Frontal cortex (tissue), 4 donors: ENCODE measurements around the gene GCK. TPM values are rescaled to one million over a fixed set of nuclear protein-coding genes. Genes with fewer than 3 reads are reported as not detected.

ENCODE experiments used
- DNase-seq, 2 donors: peaks; one replicate each; pipeline ENCODE4 v3.0.0; 2012; ENCODE audit warnings: low spot score in 2 of 2
- FAIRE-seq: peaks from 2 replicates; lab custom pipeline; 2012; peaks lifted over from hg19 to GRCh38; lab: Jason Lieb, UNC
- total RNA-seq: library from RNA; depleted of rRNA; stranded (reverse); fragments of >200 nt; gene quantifications from one replicate; pipeline ENCODE4 v1.2.3, GENCODE V29; 2014
- donor health status: control.
- donor health status: control.
- donor health status: control.

GCK gene
- 6.5 TPM for total RNA-seq

DNA sequence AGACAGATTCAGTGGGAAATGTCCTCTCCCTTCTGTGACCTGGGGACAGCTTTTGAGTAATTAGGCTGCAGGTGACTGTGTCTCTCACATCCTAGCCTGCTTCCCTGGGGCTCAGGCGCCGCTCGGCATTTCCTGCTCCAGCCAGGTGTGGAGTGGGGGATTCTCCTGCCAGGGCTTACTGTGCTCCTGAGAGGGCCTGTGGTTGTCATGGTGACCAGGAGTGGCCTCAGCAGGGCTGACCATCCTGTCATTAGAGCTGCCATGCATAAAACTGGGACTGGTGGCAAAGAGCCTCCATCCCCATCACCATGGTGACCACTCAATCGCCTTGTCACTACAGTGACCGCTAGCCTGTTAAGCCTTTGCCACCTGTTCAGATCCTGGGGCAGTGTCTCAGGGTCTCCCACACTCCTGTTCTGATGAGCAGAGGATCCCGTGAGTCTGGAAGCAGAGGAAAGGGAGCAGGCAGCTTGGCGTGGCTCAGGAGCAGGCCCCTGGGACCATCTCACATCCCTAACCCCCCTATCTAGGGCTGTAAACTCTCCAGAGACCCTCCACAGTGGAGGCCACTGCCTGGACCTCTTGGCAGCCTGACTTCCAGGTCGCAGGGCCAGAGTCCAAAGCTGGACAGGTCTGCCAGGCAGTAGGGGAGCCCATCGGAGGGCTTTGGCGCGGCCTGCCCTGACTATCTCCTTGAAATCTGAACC is at the start of gene GCK:
TSS of gene GCK (minus strand) at position 154 of the 707 bp plus-strand sequence. CDS start 486 bp downstream, outside the sequence.
- FAIRE-seq (no peak), DNase-seq (no peak)

DNA sequence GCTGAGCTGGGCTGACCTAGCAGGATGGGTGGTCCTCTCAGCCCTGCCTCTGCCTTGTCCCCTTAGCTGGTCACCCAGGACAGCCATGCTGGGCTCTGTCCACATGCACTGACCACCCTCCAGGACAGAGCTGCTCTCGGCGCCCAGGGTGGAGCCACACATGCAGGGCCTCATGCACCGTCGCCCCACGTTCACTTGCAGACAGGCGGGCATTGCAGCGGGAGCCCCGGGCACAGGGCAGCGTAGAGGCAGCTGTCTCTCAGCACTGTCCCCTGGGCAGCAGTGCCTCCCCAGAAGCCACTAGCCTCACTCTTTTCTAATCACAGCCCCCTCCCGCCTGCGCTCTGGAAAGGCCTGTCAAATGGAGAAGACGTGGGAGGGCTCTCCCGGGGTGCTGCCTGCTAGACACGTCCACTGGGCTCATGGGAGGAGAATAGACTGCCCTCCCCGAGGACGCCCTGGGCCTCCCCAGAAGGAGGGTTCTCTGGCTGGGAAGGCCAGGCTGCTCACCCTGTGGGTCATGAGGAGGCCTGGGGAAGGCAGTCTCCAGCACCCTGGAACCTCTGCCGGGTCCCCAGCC is 49.0 kb upstream of the GCK start:
- FAIRE-seq (no peak), DNase-seq (no peak)

DNA sequence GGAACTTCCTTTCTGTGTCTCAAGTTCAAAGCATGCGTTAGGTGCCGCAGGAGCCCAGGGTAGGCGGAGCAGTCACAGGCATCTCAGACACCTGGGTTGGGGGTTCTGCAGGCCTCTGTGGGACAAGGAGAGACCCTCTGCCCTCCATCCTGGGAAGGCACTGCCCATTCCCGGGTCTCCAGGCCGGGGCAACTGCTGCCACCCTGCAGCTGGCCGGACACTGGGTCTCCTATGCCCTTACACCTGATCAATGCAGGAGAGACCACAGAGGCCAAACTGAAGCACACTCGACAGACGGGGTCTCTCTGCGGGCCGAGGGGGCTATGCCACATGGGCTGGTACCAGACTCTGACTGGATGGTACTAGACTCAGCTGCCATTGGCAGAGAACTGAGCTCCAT is 48.5 kb upstream of the GCK start:
- no peak for FAIRE-seq

DNA sequence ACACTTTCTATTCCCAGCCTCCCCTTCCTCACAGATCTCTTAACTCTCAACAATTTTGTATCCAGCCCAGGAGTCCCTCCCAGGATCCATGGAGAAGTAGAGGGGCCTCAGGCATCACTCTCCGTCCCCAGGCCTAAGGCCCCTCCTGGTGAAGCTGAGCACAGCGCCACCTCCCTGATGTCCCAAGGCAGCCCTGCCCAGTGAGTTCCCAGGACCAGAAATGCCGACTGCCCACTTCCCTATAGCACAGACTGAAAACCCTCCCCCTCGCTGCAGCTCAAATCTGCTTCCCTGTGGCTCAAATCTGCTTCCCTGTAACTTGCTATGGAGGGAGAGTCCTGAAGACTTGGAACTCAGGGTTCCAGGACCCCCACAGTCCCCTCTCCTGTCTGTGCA is 47.1 kb upstream of the GCK start:
- DNase-seq: no peak
- no peak for FAIRE-seq

More for the DNA sequence above, 48.5 kb upstream of the GCK start:
- no peak for DNase-seq

DNA sequence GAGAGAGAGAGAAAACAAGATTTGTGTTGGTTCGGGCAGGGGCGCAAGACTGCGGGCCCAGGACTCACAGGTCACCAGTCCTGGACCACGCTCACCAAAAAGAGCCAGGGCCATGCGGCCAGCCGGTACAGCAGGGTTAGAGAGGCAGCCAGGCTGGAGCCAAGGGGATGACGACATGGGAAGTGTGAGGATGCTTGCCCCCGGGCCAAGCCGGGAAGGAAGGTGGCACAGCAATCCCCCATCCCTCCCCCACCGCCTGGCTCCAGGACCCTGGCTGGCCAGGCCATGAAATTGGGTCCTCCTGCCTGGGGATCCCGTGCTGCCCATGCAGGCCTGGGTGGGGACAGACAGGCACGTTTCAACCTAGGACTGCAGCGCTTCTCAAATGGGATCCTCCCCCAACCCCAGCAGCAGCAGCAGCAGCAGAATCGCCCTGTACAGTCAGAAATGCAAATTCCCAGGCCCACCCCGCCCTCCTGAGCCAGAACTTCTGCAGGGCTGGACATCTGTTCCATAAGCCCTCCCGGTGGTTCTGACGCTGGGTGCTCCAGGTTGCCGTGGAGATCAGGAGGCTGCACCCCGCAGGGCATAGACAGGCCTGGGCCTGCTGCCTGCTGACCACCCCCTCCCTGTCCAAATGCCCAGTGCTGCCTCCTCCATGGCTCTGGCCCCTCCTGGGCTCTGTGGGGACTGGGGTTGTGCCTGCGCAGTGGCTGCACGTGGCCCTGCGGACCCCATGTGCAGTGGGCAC is 46.5 kb upstream of the GCK start:
- no peak for DNase-seq
- no peak for FAIRE-seq

DNA sequence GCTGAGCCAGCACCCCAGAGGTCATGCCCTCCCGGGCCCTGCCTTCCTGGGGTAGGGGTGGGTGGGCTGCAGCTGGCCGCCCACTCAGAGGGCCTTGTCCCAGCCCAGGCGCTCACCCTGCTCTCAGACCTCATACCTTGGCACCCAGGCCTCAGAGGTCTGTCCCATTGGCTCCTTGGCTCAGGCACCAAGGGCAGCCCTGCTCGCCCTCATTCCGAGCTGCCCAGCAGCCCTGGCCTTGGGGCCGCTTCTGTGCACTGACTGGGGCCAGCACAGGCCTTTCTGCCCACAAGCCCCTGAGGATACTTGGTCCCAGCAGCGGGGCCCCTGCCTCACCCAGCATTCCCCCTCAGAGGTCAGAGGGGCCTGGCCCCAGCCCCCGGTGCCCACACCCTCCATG is 45.8 kb upstream of the GCK start:
- FAIRE-seq: no peak
- no peak for DNase-seq

DNA sequence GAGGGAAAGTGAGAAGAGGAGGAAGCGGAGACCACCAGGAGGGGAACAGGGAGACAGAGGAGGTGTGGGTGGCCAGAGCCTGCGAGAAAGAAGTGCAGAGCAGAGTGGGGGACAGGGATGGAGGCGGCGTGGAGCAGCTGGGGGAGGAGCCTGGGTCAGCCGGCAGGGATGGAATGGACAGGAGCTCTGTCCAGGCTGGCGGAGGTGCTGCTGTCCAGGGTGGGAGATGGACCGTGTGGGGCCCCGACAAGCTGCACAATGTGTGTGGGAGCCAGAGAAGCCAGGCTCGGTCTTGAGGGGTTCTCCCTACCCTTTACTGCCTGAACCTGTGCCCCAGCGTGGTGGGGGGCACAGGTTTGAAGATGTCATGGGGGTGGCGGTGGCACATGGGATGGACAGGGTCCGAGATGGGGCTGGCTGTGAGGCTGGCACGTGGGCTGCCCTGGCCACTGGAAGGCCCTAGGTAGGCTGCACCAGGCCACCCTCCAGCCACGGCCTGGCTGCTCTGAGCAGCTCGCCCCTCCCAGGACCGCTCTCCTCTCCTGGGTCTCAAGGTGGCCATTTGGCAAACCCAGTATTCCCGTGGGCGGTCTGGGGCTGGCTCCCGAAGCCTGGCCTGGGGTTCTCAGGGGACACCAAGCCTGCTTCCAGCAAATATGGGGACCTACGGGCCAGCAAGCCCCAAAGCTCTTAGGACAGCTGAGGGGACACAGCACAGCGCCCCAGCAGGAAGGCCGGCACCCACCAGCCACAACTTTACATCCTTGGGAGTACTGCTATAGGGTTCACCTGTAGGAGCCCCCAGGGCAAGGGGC is 43.9 kb upstream of the GCK start:
- FAIRE-seq (no peak), DNase-seq (no peak)

DNA sequence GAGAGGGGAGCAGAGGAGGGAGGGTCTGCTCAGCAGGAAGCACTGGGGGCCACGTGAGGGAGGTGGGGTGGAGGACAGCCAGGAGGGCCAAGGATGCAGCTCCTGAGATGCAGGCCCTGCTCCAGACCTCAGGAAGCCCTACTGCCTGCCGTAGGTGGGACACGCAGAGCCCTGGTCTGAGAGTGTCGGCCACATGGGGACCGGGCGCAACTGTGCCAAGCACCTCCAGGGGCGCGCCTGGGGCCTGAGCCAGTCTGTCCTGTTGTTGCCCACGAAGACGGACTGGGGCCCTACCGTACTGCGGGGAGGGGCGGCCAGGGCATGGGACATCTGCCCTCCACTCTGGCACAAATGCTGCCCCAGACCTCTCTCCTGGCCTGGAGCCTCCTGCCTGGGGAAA is 43.2 kb upstream of the GCK start:
- no peak for FAIRE-seq

DNA sequence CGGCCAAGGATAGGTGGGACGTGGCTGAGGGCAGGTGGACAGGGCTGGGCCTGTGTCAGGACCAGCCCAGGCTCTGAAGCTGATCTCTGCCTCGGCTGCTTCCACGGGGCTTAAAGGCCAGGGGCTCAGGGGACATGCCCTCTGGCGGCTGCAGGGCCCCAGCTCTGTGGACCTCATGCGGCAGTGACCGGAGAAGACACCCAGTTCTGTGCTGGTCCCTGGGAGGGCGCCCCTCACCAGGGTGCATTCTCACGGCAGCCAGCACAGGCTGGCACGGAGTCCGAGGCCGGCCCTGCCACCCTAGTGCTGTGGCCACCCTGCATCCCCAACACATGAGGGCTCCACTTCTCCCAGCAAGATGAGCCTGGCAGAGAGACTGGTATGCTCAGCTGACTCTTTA is 41.8 kb upstream of the GCK start:
- FAIRE-seq (no peak), DNase-seq (no peak)

More for the DNA sequence above, 43.2 kb upstream of the GCK start:
- DNase-seq: no peak

DNA sequence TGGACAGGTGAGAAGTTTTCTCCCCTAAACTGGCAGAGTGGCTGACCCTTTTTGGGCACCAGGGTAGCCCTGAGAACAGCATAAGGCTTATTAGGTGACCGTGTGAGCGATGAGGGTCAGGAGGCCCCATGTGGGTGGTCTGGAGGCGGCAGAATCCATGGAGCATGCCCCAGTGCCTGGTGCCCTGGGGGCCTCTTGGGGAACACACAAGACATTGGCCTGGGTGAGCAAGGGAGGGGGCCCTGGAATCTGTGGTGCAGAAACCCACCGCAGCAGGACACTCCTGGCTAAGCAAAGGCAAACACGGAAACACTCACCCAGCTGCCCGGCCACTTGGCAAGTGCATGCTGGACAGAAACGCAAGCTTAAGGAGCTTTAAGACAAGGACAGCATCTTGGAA is 41.0 kb upstream of the GCK start:
- DNase-seq (no peak), FAIRE-seq (no peak)

DNA sequence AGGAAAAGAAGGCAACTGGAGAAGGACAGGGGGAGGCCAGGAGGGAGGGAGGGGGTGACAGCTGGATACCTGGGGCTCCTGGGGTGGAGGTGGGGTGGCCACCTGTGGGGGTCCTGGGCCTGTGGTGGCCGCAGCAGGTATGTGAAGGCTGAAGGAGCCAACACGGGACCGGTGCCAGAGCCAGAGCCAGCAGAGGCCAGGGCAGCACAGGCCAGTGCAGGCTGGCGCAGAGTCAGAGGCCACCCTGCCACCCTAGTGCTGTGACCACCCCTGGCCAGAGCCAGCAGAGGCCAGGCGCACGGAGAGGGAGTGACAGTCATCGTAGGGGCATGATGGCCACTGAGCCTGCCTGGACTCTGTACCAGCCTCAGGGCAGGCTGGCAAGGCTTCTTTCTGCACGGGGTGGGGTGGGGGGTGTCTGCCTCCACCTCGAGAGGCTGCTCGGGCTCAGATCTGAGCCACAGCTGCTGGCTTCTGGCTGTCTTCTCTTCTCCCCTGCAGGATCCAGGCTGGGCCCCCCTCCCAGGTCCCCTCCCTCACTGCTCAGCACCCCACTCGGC is 40.4 kb upstream of the GCK start:
- FAIRE-seq: no peak
- no peak for DNase-seq

DNA sequence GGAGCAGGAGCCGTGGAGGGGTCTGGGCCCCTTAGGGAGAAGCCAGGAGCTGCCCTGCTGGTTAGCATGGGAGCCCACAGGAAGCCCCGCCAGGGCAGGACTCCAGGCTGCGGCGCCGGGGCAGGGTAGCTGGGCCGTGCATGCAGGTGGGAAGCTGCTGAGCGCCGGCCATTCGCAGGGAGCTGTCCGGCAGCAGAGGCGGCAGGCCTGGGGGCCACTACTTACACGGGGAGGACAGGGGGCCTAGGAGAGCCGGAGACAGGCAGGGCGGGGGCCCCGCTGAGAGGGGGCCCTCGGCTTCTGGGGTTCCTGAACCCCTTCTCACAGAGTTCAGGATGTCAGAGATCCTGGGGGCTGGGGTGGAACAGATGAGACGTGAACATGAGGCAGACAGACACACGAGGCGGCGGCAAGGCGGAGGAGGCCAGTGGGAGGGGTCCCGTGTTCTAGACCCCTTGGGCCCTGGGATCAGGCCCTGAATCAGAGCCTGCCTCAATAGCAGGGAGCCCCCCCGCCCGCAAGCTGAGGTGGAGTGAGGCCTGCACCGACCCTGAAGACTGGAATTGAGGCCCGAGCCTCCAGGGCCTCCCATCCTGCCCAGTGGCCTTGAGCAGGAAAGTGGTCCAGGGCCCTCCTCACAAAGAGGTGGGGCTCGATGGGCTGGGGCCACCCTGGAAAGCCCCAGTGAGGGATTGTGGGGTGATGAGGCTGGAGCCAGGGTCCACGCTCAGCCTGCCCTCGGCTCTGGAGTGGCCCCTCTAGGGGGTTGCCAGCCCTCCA is 39.5 kb upstream of the GCK start:
- DNase-seq (no peak), FAIRE-seq (no peak)

DNA sequence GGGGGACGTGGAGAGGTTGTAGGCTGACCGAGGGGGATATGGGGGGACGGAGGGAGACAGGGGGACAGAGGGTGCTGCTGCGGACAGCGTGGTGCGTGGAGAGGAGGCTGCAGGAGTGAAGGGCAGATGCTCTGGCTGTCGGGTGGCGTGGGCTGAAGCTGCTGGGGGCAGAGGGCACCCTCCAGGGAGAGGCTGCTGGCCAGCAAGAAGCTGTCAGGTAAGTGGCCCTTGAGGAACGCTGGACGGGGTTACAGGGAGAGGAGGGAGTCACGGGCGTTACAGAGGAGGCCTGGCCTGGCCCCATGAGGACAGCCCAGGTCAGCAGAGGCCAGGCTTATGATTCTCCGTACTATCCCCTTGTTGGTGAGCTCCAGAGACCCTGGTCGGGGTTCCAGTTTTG is 38.7 kb upstream of the GCK start:
- DNase-seq (no peak), FAIRE-seq (no peak)

DNA sequence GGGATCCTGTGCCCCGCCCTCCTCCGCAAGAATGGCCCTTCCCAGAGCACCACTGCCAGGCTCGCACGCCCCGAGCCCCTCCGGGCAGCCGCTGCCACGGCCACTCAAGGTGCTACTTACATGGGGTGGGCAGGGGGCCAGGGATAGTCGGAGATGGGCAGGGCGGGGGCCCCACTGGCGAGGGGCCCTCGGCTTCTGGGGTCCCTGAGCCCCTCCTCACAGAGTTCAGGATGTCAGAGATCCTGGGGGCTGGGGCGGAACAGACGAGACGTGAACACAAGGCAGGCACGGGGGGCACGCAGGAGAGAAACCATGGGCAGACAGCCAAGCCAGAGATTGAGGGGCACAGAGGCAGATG is 37.1 kb upstream of the GCK start:
- DNase-seq: no peak
- FAIRE-seq: no peak

DNA sequence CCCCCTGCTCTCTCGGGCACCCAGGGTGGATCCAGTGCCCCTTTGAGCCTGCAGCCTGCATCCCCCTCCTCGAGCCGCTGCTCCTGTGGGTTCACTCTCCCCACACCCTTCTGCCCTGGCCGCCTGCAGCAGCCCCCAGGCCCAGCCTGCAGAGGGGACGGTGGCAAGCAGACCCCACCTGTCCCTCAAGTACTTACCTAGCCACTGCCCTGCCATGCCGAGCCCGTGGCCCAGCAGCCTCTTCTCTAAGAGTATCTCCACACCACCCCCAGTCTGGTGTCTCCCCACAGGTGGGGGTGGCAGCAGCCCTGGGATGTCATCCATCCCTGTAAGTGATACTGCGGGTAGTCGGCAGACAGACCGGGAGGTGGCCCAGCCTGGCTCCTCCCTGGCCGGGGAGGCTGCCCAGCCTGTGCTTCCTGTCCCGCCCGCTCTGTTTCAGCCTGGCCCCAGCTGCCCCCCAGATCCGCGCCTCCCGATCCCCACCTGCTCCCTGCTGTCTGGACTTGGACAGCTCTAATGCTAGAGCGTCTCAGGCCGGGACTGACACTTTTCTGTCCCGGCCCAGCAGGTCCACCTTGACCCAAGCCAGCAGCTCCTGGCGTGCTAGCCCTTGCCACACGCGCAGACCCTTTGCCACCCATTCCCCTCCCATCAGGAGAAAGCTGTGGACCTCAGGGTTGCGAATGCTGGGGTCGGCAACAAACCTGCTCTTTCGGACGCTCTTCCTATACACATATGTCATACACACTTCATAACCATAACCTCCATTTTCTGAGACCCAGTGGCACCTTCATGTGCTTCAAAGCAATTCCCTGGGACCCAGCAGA is 36.5 kb upstream of the GCK start:
- DNase-seq (no peak), FAIRE-seq (no peak)

DNA sequence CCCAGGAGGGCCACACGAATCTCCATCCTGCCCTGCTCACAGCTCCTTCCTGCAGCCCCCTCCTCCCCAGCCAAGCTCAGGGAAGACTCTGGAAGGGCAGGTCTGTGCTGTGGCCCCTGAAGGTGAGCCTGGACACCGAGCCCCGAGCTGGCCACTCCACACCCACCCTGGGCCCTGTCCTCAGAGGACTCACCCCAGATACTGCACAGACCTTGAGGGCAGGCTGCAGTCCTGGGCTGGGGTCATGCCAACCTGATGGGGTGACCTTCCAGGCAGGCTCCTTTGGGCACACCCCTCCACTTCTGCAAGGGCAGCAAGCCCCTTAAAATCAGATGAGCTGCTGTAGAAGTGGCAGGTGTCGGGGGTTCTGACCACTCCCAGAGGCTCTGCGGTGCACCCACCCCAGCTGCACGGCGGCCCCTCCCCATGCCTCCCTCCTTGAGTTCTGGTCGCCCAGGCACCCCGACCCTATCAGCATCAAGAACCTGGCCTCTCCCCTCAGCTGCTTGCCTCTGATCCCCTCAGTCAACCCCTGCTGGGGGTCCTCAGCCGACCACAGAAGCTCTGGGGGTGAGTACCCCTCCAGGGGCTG is 35.8 kb upstream of the GCK start:
- no peak for DNase-seq
- FAIRE-seq: no peak

DNA sequence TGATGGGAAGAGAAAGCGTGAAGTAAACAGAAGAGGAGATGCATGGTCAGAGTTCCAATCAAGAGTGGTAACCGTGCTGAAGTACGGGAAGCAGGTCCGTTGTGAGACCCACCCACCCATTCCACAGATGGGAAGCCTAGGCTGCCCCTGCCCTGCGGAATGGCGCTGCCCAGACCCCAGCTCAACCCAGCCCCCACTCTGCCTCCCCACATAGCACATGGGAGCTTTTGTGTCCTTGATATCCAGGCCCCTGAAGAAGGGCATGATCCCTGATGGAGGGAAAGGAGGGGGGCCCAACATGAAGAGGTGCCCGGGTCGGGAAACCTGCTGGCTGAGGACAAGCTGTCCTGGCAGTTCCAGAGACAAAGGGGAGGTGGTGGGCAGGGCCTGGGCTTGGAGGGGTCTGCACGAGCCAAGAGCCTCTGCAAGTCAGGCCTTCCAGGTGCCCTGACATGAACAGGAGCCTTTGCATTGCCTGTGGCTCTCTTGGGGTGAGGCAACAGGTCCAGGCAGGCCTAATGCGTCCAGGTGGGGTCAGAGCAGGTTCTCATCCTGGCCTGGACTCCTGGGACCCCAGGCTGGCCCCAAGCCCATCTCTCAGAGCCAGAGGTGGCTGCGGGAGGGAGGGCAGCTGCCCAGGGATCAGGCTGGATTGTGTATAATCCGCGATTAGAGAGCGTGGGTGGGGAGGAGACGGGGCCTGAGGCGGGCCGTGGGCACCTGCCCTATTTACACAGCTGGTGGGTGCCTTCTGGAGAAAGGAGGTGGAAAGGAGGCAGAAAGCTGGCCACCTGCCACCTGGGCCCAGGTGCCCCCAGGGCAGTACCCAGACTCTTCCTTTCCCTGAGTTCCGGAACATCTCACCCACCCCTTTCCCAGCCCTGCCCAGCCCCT is 35.1 kb upstream of the GCK start:
- FAIRE-seq: no peak

More for the DNA sequence above, 35.1 kb upstream of the GCK start:
- DNase-seq: no peak
